Nephron (organoid): Measurements from ENCODE around the gene SPAG17.
A peak's percentile ranks its signal among the peaks of the same experiment; 100 is the strongest.

Source experiments
- H3K27ac Mint-ChIP-seq, 3 experiments: 2 replicates each; pipeline ENCODE4 v1.8.0; 2020; ENCODE audit warnings: mixed read lengths in 3 of 3, mild to moderate bottlenecking in 2 of 3, moderate library complexity in 1 of 3
- H3K27me3 Mint-ChIP-seq: 2 replicates; pipeline ENCODE4 v1.8.0; 2021; ENCODE audit warnings: low read depth, mild to moderate bottlenecking, moderate library complexity, mixed read lengths
- H3K36me3 Mint-ChIP-seq: 2 replicates; pipeline ENCODE4 v1.8.0; 2020; ENCODE audit warnings: low read depth, mixed read lengths
- H3K4me1 Mint-ChIP-seq: 2 replicates; pipeline ENCODE4 v1.8.0; 2020; ENCODE audit warnings: mixed read lengths
- H3K4me3 Mint-ChIP-seq, 3 experiments: 2 replicates each; pipeline ENCODE4 v1.8.0; 2020; ENCODE audit warnings: mild to moderate bottlenecking in 3 of 3, mixed read lengths in 3 of 3, moderate library complexity in 2 of 3
- H3K9me3 Mint-ChIP-seq: 2 replicates; pipeline ENCODE4 v1.8.0; 2020; ENCODE audit warnings: mixed read lengths
- CTCF ChIP-seq, 3 experiments: fragments of 200-600 bp; sonication (generic); IDR thresholded peaks; one replicate each; pipeline ENCODE4 v1.5.0; 2021; ENCODE audit warnings: antibody characterized with exemption in 3 of 3; ENCODE audit not compliant: unreplicated experiment in 3 of 3

Gene SPAG17

GRCh38 chr1:118115567-118116295 lies 69.3 kb downstream of the SPAG17 start:
- H3K9me3 Mint-ChIP-seq: no peaks in the 10 kb centered on the region
- H3K36me3 Mint-ChIP-seq: no peaks in the 10 kb centered on the region
- no peak overlapping the region for H3K4me3 Mint-ChIP-seq
- H3K27ac Mint-ChIP-seq: peak overlapping the region in 2 of 3 experiments; percentile 38 to 57
- H3K27me3 Mint-ChIP-seq: peaks cover 4% of the 10 kb centered on the region
- H3K4me1 Mint-ChIP-seq: peaks cover 36% of the 10 kb centered on the region
- no peak for TF ChIP-seq CTCF (IDR thresholded peaks at IDR 0.05; ENCODE audit: unreplicated experiment in 3 of 3)

GRCh38 chr1:118113261-118113660 lies 71.8 kb downstream of the SPAG17 start:
- Mint-ChIP-seq H3K4me1 (peaks cover 26% of the 10 kb centered on the region), H3K9me3 (no peaks in the 10 kb centered on the region), H3K36me3 (no peaks in the 10 kb centered on the region), H3K27me3 (no peaks in the 10 kb centered on the region), H3K27ac (no peak overlapping the region), H3K4me3 (no peak overlapping the region)
- TF ChIP-seq CTCF (IDR thresholded peaks at IDR 0.05; ENCODE audit: unreplicated experiment in 3 of 3): no peak

GRCh38 chr1:118110580-118110979 lies 74.4 kb downstream of the SPAG17 start:
- Mint-ChIP-seq H3K9me3 (no peaks in the 10 kb centered on the region), H3K27ac (no peak overlapping the region), H3K27me3 (no peaks in the 10 kb centered on the region), H3K4me3 (no peak overlapping the region), H3K36me3 (no peaks in the 10 kb centered on the region), H3K4me1 (peaks cover 7% of the 10 kb centered on the region)
- TF ChIP-seq CTCF (IDR thresholded peaks at IDR 0.05; ENCODE audit: unreplicated experiment in 3 of 3): no peak

GRCh38 chr1:118104951-118105350 lies 80.1 kb downstream of the SPAG17 start:
- Mint-ChIP-seq H3K27me3 (no peaks in the 10 kb centered on the region), H3K4me1 (no peaks in the 10 kb centered on the region), H3K27ac (no peak overlapping the region), H3K4me3 (no peak overlapping the region), H3K9me3 (no peaks in the 10 kb centered on the region), H3K36me3 (no peaks in the 10 kb centered on the region)
- TF ChIP-seq CTCF (IDR thresholded peaks at IDR 0.05; ENCODE audit: unreplicated experiment in 3 of 3): no peak

- H3K36me3 Mint-ChIP-seq: no peaks in the 10 kb centered on the region
- H3K27me3 Mint-ChIP-seq: no peaks in the 10 kb centered on the region
- H3K27ac Mint-ChIP-seq: no peak overlapping the region
- no peak for TF ChIP-seq CTCF (IDR thresholded peaks at IDR 0.05; ENCODE audit: unreplicated experiment in 3 of 3)
- H3K9me3 Mint-ChIP-seq: no peaks in the 10 kb centered on the region
- H3K4me3 Mint-ChIP-seq: no peak overlapping the region
- no peaks in the 10 kb centered on the region for H3K4me1 Mint-ChIP-seq
Measured at GRCh38 chr1:118102445-118102844, 82.6 kb downstream of the SPAG17 start.

- no peak overlapping the region for H3K4me3 Mint-ChIP-seq
- no peaks in the 10 kb centered on the region for H3K36me3 Mint-ChIP-seq
- no peak overlapping the region for H3K27ac Mint-ChIP-seq
- TF ChIP-seq CTCF (IDR thresholded peaks at IDR 0.05; ENCODE audit: unreplicated experiment in 3 of 3): no peak
- no peaks in the 10 kb centered on the region for H3K9me3 Mint-ChIP-seq
- no peaks in the 10 kb centered on the region for H3K27me3 Mint-ChIP-seq
- no peaks in the 10 kb centered on the region for H3K4me1 Mint-ChIP-seq
Measured at GRCh38 chr1:118101999-118102398, 83.0 kb downstream of the SPAG17 start.
